Esophagus (tissue), 2 donors: Measurements from ENCODE around the gene ABR. TPM values are rescaled to one million over a fixed set of nuclear protein-coding genes. Genes with fewer than 3 reads are reported as not detected.
A peak's percentile ranks its signal among the peaks of the same experiment; 100 is the strongest.

Experiments
- H3K27ac ChIP-seq, 2 donors: one replicate each; pipeline ENCODE4 v1.5.1; 2013; ENCODE audit warnings: low read depth in 2 of 2, mild to moderate bottlenecking in 2 of 2, inconsistent platforms in 1 of 2, low read length in 1 of 2, moderate library complexity in 1 of 2
- H3K27me3 ChIP-seq, 2 donors: one replicate each; pipeline ENCODE4 v1.6.1; 2013; ENCODE audit warnings: low read length in 2 of 2, control low read depth in 1 of 2, mild to moderate bottlenecking in 1 of 2; ENCODE audit not compliant: insufficient read depth in 2 of 2, control insufficient read depth in 1 of 2
- H3K36me3 ChIP-seq, 2 donors: one replicate each; pipeline ENCODE4 v1.6.1; 2013; ENCODE audit warnings: low read length in 1 of 2; ENCODE audit not compliant: control insufficient read depth in 2 of 2, insufficient read depth in 2 of 2
- H3K4me1 ChIP-seq, 2 donors: one replicate each; pipeline ENCODE4 v1.6.1; 2013; ENCODE audit warnings: low read length in 1 of 2; ENCODE audit not compliant: control insufficient read depth in 2 of 2, insufficient read depth in 2 of 2
- H3K4me3 ChIP-seq, 2 donors: one replicate each; pipeline ENCODE4 v1.5.1; 2013; ENCODE audit warnings: low read length in 2 of 2, mild to moderate bottlenecking in 2 of 2, low read depth in 1 of 2, moderate library complexity in 1 of 2
- H3K9me3 ChIP-seq, 2 donors: one replicate each; pipeline ENCODE4 v1.6.1; 2013; ENCODE audit warnings: mild to moderate bottlenecking in 2 of 2, low read depth in 1 of 2, low read length in 1 of 2, moderate library complexity in 1 of 2; ENCODE audit not compliant: control insufficient read depth in 2 of 2, insufficient read depth in 1 of 2
- WGBS, 2 donors: extraction: QIAGEN DNeasy Blood & Tissue Kit; methylation state at CpG; one replicate each; pipeline ENCODE4 v1.1.7; 2013; 5-methylcytosine and 5-hydroxymethylcytosine counted together
- polyA plus RNA-seq, 2 donors: library from polyadenylated mRNA; stranded (reverse); fragments of 200-250 nt; gene quantifications; one replicate each; pipeline ENCODE4 v1.2.3, GENCODE V29; 2013
- donor health status: healthy with polysubstance abuse.
- donor health status: Bipolar disorder and iron deficiency.

The ABR gene
- polyA plus RNA-seq, 2 donors: 48.6 to 57.7 TPM

DNA sequence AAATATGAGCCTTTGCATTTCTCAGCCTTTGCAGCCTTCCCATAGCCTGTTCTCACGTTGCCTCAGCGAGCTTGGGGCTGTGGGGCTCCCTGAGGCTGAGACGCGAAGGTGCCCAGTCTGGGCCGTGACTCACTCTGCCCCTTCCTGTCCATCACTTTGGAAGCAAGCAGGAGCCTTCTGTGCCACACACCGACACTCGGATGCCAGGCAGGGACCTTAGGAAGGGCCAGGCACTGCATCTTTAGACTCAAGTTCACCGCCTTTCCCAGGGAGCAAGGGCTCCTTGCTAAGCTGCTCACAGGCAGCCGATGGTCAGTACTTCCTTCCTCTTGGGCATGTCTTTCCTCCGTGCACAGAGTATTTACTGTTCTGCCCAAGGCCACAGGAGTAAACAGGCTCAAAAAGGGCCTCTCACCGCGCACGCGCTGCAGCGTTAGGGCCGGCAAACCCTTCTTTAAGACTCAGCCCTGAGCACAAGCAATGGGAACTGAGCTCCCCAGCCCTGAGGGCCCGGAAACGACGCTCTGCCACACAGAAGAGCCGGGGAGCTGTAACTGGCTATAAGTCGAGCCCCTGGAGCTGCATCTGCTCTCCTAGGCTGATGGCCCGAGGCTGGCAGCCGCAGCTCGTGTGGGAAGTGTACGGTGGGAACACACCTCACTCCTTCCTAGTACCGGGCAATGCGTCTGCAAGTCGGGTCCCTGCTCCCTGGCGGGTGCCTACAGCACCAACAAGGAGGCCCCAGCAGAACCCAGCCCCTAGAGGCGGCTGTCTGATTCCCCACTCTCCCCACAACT is 175.6 kb downstream of the ABR start:
- WGBS, 2 donors: 71 to 76% methylated on average over 30 of the region's 30 CpGs
- Histone ChIP-seq H3K36me3 (peaks cover 8 to 51% of the 10 kb centered on the region in 2 donors), H3K27ac (peak overlapping the region in 1 of 2 donors; percentile 44), H3K4me3 (no peak overlapping the region), H3K27me3 (no peaks in the 10 kb centered on the region), H3K9me3 (no peaks in the 10 kb centered on the region), H3K4me1 (peaks cover 4 to 17% of the 10 kb centered on the region in 2 donors)

DNA sequence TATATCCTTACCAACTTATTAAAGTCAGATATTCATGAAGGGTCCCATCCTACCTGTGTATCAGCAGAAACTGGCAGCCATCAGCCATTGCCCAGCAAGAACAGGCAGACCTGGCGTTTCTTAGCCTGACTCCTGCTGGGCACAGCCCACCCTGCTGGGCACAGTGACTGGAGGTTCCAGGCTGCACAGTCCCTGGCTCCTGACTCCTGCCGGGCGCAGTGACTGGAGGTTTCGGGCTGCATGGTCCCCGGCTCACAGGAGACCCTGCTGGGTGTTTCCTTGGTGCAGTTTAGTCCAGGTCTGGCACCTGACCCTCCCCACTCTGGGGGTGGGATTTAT is 176.2 kb downstream of the ABR start:
- Histone ChIP-seq H3K4me1 (peaks cover 4 to 17% of the 10 kb centered on the region in 2 donors), H3K27ac (peak overlapping the region in 1 of 2 donors; percentile 11)
- 88 to 89% methylated on average over 5 of the region's 5 CpGs for WGBS, 2 donors

DNA sequence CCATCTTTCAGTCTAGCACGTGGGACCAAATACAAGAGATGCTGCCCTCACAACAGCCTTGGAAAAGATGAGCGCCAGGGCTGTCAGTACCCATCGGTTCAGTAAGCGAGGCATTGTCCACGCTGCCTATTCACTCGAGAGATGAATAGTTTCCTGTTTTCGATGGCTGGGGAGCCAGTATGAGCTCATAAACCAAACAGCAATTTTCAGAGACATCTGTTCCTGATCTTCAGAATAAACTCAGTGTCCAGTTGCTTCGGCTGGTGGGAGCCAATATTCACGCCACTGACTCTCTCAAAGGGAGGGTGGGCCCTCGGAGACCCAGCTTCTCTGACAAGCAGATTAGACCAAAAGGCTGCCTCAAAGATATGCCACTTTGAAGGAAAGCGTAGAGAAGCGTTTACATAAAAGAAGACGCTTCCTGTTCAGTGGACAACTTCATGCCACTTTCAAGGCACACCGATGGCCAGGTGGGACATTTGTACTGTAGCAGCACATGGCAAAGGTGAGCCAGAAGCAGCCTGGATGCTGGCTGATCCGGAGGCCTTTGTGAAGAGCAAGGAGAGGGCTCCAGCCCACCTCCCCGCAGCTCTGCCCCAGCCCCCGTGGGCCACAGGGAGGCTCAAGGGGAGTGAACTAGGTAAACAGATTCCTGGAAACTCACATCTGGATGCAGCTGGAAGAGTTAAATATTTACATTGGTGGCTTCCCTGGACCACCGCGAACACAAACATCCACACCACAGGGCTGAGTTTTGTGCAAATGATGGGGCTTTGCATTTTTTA is 176.8 kb downstream of the ABR start:
- 59 to 60% methylated on average over 19 of the region's 19 CpGs for WGBS, 2 donors
- H3K36me3 ChIP-seq: peaks cover 8 to 44% of the 10 kb centered on the region in 2 donors
- H3K4me3 ChIP-seq: no peak overlapping the region
- peak overlapping the region; percentile 61 to 85 for H3K27ac ChIP-seq
- H3K4me1 ChIP-seq: peaks cover 4 to 17% of the 10 kb centered on the region in 2 donors
- H3K9me3 ChIP-seq: no peaks in the 10 kb centered on the region
- H3K27me3 ChIP-seq: no peaks in the 10 kb centered on the region

More for the DNA sequence above, 176.2 kb downstream of the ABR start:
- H3K27me3 ChIP-seq: no peaks in the 10 kb centered on the region
- H3K9me3 ChIP-seq: no peaks in the 10 kb centered on the region
- H3K36me3 ChIP-seq: peaks cover 8 to 46% of the 10 kb centered on the region in 2 donors
- H3K4me3 ChIP-seq: no peak overlapping the region

DNA sequence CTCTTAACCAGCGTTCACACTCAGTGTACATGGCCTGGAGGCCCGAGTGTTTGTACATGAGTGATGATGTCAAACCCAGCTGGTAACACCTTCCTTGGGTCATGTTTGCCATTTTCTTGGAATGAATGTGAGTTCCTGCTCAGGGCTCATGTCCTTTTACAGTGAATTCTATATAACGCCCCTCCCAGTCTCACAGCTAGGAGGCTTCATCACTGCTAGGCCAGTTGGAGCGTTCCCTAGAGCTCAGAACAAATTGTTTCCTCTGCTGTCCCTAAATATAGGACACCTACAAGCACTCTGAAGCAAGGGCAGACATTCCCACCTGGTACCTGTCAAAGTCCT is 177.4 kb downstream of the ABR start:
- H3K9me3 ChIP-seq: no peaks in the 10 kb centered on the region
- H3K4me1 ChIP-seq: peaks cover 4 to 17% of the 10 kb centered on the region in 2 donors
- WGBS, 2 donors: 62 to 69% methylated on average over 4 of the region's 4 CpGs
- peak overlapping the region; percentile 61 to 85 for H3K27ac ChIP-seq
- peaks cover 8 to 38% of the 10 kb centered on the region in 2 donors for H3K36me3 ChIP-seq
- no peaks in the 10 kb centered on the region for H3K27me3 ChIP-seq
- H3K4me3 ChIP-seq: no peak overlapping the region

DNA sequence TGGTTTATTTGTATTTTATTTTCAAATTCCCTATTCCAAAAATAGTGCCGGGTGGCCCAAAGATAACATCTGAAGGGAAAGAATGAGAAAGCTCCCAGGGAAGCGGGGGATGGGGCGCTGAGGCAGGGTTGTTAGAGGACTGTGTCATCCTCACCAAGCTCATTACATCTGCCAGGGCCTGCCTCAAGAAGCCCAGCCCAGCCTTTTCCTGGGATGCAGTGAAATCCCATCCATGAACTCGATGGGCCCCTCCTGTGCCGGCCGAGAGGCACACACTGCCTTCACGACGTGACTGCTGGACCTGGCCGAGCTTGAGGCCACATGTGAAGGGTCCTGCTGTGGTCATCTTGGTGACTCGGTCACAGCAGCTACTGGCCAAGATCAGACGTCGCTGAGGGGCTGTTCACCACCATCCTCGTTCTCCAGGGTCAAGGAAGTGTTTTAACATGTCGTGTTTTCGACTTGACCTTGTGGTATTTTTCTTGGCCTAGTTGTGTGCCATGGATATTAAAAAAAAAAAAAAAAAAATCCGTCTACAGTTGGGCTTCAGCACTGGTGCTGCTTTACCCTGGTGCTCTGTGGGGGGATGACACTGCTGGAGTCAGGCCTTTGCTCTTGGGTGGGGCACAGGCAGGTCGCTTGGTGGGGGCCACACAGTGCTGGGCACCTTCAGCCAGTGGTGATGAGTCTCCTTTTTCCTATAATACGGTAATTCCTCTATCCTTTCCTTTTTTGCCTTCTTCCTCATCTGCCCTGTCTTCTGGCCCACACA is 178.0 kb downstream of the ABR start:
- peaks cover 8 to 33% of the 10 kb centered on the region in 2 donors for H3K36me3 ChIP-seq
- no peaks in the 10 kb centered on the region for H3K27me3 ChIP-seq
- peaks cover 4 to 17% of the 10 kb centered on the region in 2 donors for H3K4me1 ChIP-seq
- H3K9me3 ChIP-seq: no peaks in the 10 kb centered on the region
- H3K27ac ChIP-seq: peak overlapping the region; percentile 61 to 85
- H3K4me3 ChIP-seq: no peak overlapping the region
- WGBS, 2 donors: 69 to 73% methylated on average over 18 of the region's 18 CpGs

DNA sequence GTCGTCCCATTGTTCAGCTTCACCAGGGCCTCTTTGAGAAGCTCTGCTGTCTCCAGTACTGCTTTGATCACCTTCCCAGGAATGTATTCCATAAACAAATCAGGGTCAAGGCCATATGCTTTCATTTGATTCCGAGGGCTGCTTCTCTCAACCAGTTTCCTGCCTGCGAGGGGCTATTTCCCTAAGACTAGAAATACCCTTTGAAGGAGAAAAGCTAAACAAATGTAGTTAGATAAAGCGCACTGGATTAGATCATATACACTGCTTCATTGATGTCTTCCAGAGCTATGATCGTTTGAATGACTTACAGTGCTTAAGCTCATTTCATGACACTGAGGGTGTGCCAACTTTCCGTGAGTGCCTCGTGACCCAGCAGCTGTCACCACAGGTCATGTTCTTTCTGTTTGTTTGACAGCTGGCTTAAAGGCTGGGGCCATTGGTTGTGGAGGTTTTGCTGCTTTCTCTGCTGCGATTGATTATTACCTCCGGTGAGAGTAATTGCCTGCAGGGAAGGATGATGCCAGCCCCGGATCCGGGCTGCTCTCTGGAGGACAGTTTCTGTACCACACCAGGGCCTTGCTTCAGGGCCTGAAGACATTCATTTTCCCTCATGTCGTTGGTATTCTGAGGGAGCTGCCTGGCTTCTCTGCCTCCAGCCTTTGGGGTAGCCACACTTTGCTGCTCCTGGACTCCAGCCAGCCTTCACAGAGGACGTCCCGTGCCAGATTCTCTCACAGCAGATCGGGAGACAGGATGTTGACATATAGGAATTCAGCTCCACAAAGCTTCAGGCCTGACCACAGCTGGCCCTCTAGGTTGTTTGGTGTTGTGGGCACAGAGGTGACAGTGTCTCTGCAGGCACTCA is 179.0 kb downstream of the ABR start:
- WGBS, 2 donors: 41 to 47% methylated on average over 15 of the region's 15 CpGs
- Histone ChIP-seq H3K27me3 (no peaks in the 10 kb centered on the region), H3K27ac (peak overlapping the region in 1 of 2 donors; percentile 48), H3K4me1 (peaks cover 0 to 10% of the 10 kb centered on the region in 2 donors), H3K9me3 (no peaks in the 10 kb centered on the region), H3K36me3 (peaks cover 8 to 33% of the 10 kb centered on the region in 2 donors), H3K4me3 (no peak overlapping the region)

DNA sequence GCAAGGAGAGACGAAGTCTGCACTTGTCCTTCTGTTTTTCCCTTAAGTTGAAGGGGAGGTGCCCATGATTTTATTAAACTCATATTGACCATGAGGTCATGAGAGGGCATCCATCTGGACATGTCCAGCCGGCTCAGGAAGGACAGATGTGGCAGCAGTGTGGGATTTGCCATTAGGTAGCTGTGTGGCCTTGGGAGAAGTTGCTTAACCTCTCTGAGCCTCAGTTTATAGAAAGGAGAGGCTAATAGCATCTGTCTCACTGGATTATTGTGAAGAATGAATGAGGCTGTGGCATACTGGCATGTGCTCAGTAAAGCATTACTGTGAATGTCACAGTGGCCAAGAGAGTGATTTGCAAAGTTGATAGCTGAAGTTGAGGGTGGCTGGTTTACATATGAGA is 181.7 kb downstream of the ABR start:
- H3K4me1 ChIP-seq: no peaks in the 10 kb centered on the region
- H3K9me3 ChIP-seq: no peaks in the 10 kb centered on the region
- H3K36me3 ChIP-seq: peaks cover 5 to 15% of the 10 kb centered on the region in 2 donors
- no peak overlapping the region for H3K27ac ChIP-seq
- peak overlapping the region in 1 of 2 donors; percentile 71 for H3K4me3 ChIP-seq
- WGBS, 2 donors: 18 to 36% methylated on average over 2 of the region's 2 CpGs
- no peaks in the 10 kb centered on the region for H3K27me3 ChIP-seq

DNA sequence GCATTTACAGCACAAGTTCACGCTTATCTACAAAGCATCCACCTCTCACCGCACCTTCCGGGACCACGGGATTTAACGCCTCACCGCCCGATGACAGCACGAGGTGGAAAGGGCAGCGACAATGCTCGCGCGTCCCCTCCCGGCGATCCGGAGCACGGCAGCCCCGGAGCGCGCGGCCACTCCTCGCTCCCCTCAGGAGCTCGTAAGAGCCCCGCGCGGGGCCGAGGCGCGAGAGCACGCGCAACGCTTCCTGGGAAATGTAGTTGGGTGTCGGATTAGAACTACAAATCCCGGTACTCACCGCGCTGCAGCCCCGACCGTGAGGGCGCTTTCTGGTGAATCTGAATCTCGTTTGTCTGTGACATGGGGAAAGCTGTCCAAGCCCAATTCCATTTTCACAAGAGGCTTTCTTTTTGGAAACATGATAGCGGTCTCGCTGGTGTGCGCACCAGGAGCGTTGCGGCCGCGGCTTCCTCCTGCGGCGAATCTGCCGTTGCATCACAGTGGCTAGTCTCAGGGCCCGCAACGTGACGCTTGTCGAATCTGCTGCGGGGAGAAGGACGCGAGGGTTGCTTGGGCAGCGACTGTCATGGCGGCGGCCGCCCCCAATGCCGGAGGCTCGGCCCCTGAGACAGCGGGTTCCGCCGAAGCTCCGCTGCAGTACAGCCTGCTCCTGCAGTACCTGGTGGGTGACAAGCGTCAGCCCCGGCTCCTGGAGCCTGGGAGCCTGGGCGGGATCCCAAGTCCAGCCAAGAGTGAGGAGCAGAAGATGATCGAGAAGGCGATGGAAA is 183.0 kb downstream of the ABR start, which contains the start of gene TIMM22:
TIMM22 (plus strand) TSS at position 576 of the 791 bp plus-strand sequence; CDS start at position 590, 14 bp downstream.
- Histone ChIP-seq H3K27me3 (no peaks in the 10 kb centered on the region), H3K27ac (peak within 1 kb of the TSS; percentile 72 to 80), H3K36me3 (peaks cover 5 to 10% of the 10 kb centered on the region in 2 donors), H3K4me1 (no peaks in the 10 kb centered on the region), H3K9me3 (no peaks in the 10 kb centered on the region), H3K4me3 (peak within 1 kb of the TSS; percentile 71 to 80)
- 0% methylated on average over 70 to 71 of the region's 71 CpGs for WGBS, 2 donors
